Measurements from ENCODE around the gene TNFRSF11A.
A peak's percentile ranks its signal among the peaks of the same experiment; 100 is the strongest.

The TNFRSF11A gene

GRCh38 chr18:62324917-62325805 lies at the start of gene TNFRSF11A:
TNFRSF11A (plus strand) TSS chr18:62325310; CDS start chr18:62325353, 43 bp downstream.
- peak; percentile 43 for DNase-seq (ENCODE audit: low spot score)

GRCh38 chr18:62277045-62277444 lies 48.1 kb upstream of the TNFRSF11A start:
- no peak for DNase-seq (ENCODE audit: low spot score)

- DNase-seq (ENCODE audit: low spot score) = no peak
Measured at GRCh38 chr18:62279561-62279960, 45.5 kb upstream of the TNFRSF11A start.

GRCh38 chr18:62280058-62280457 lies 45.1 kb upstream of the TNFRSF11A start:
- peak; percentile 32 for DNase-seq (ENCODE audit: low spot score)

GRCh38 chr18:62280786-62281185 lies 44.3 kb upstream of the TNFRSF11A start:
- DNase-seq (ENCODE audit: low spot score) = no peak

DNA sequence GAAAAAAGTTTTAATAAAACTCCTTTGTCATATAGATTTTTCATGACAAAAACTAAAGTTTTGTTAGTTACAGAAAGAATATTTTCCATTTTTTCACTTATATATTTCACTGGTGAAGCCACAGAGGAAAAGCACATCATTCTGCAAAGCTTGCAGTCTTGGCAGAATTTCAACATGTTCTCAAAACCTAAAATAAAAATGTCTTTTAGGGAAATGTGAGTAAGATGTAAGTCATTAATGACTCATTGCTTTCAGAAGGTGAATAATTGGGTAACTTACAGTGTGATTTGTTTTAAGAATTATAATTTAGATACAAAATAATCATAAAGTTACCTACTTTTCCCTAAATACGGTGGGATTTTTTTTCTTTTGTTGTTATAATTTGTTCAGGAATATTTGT lies 43.4 kb upstream of the TNFRSF11A start:
- peak; percentile 87 for DNase-seq (ENCODE audit: low spot score)

GRCh38 chr18:62282188-62282629 lies 42.9 kb upstream of the TNFRSF11A start:
- DNase-seq (ENCODE audit: low spot score) = no peak

DNA sequence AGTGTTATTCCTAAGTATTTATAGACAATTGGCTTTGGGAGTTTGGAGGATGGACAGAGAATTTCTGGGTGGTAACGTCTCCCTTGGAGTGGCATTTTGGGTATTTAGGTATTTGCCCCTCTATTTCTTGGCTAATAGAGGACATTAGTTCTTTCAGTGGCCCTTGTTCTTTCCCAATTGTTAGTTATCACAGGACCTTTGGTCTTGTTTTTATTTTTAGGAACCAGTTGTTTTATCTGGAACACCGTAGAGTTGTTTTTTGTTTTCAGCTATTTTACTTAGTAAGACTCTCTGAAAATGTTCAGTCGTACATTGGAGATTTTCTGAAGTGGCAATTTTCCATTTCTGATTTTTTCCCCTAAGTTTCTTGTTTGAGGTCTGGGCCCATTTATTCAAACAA lies 40.5 kb upstream of the TNFRSF11A start:
- DNase-seq (ENCODE audit: low spot score) = no peak

DNA sequence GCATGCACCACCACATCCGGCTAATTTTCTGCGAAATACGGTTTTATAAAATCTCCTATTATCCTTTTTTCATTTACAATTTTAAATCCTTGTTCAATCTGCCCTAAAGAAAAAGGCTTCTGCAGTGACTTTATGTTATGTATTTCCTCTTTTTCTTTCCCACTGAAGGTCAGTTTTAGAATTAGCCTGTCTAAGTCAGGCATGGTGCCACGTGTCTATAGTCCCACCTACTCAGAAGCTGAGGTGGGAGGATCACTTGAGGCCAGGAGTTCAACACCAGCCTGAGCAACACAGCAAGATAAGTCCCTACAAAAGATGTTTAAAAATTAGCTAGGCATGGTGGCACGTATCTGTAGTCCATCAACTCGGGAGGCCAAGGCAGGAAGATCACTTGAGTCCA lies 39.8 kb upstream of the TNFRSF11A start:
- DNase-seq (ENCODE audit: low spot score) = no peak

- DNase-seq (ENCODE audit: low spot score) = no peak
Measured at GRCh38 chr18:62287781-62288664, 37.1 kb upstream of the TNFRSF11A start.

DNA sequence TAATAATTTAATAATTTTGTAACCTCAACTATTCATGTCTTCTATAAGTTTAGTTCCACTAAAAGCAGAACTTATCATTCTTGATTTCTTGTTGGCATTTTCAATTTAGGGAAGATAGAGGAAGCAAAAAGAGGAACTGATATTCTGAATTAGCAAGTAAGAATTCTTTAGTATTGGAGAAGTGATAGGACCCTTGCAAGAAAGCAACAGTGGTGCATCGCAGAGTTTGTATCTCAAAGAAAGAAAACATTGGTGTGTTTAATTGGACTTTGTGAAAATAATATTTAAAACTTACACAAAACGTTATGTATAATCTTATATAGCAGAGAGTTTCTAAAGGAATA lies 36.5 kb upstream of the TNFRSF11A start:
- no peak for DNase-seq (ENCODE audit: low spot score)

DNA sequence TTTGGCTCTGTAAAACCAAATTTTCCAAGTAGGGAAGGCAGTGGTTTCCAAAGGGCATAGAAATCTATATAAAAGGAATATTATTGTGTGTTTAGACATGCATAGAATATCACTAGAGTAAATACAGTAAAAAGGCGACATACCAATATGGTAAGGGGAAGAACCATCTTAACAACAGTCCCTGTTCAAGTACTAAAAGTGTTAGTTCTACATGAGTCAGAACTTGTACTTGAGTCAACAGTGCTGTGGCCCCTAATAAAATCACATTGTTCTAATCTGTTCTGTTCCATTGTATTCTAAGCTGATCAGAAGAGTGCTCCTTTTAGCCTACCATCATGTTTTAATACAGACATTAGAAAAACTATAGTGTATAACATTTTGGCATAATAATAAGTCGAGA lies 36.1 kb upstream of the TNFRSF11A start:
- no peak for DNase-seq (ENCODE audit: low spot score)

GRCh38 chr18:62294073-62294472 lies 31.0 kb upstream of the TNFRSF11A start:
- DNase-seq (ENCODE audit: low spot score) = no peak

GRCh38 chr18:62300359-62300963 lies 24.6 kb upstream of the TNFRSF11A start:
- DNase-seq (ENCODE audit: low spot score) = no peak

- DNase-seq (ENCODE audit: low spot score) = no peak
Measured at GRCh38 chr18:62301322-62301721, 23.8 kb upstream of the TNFRSF11A start.

GRCh38 chr18:62312851-62313250 lies 12.3 kb upstream of the TNFRSF11A start:
- DNase-seq (ENCODE audit: low spot score) = no peak

GRCh38 chr18:62318228-62319180 lies 6.6 kb upstream of the TNFRSF11A start:
- no peak for DNase-seq (ENCODE audit: low spot score)

GRCh38 chr18:62321201-62321600 lies 3.9 kb upstream of the TNFRSF11A start:
- DNase-seq (ENCODE audit: low spot score) = no peak

- DNase-seq (ENCODE audit: low spot score) = no peak
Measured at GRCh38 chr18:62323483-62324180, 1.5 kb upstream of the TNFRSF11A start.

- no peak for DNase-seq (ENCODE audit: low spot score)
Measured at GRCh38 chr18:62324181-62324828, 805 bp upstream of the TNFRSF11A start.

All from RKO (cell line).